Gastrocnemius medialis (tissue), 4 donors: ENCODE data around the gene GPC6. TPM values are rescaled to one million over a fixed set of nuclear protein-coding genes. Genes with fewer than 3 reads are reported as not detected.

Experiments used
- ATAC-seq, 2 donors: fragments of 150-250 bp; one replicate each; pipeline ENCODE4 v1.9.1; 2016
- DNase-seq, 2 donors: peaks; one replicate each; pipeline ENCODE4 v3.0.0-alpha.2; 2019
- H3K27ac ChIP-seq, 4 donors: fragments of 200-600 bp; sonication (generic); 1 replicate in 1 of 4; 2 replicates in 3 of 4; pipeline ENCODE4 v1.5.1; 2016 to 2018; ENCODE audit warnings: mild to moderate bottlenecking in 2 of 4, moderate library complexity in 1 of 4
- H3K27me3 ChIP-seq, 3 donors: fragments of 200-600 bp; sonication (generic) in 2 of 3; 1 replicate in 1 of 3; 2 replicates in 2 of 3; pipeline versions ENCODE4 v1.5.1 to v1.6.0; 2016 to 2019; ENCODE audit warnings: mild to moderate bottlenecking in 1 of 3, moderate library complexity in 1 of 3
- H3K36me3 ChIP-seq, 2 donors: fragments of 200-600 bp; sonication (generic) in 1 of 2; one replicate each; pipeline ENCODE4 v1.5.1; 2017 to 2018
- H3K4me1 ChIP-seq, 2 donors: fragments of 200-600 bp; sonication (generic) in 1 of 2; one replicate each; pipeline ENCODE4 v1.5.1; 2016 to 2017; ENCODE audit warnings: mild to moderate bottlenecking in 2 of 2
- H3K4me3 ChIP-seq, 4 donors: fragments of 200-600 bp; sonication (generic) in 3 of 4; 1 replicate in 1 of 4; 2 replicates in 3 of 4; pipeline ENCODE4 v1.5.1; 2016 to 2019; ENCODE audit warnings: mild to moderate bottlenecking in 2 of 4
- H3K9me3 ChIP-seq, 3 donors: fragments of 200-600 bp; sonication (generic) in 2 of 3; 1 replicate in 1 of 3; 2 replicates in 2 of 3; pipeline ENCODE4 v1.5.1; 2016 to 2019
- CTCF ChIP-seq, 5 experiments: fragments of 450-650 bp in 3 of 5; fragments of 200-600 bp in 2 of 5; sonication (generic) in 2 of 5; IDR thresholded peaks in 4 of 5; conservative IDR thresholded peaks in 1 of 5; 1 replicate in 4 of 5; 2 replicates in 1 of 5; pipeline ENCODE4 v1.5.1; 2016 to 2019; ENCODE audit warnings: antibody characterized with exemption in 5 of 5, mild to moderate bottlenecking in 3 of 5, moderate library complexity in 3 of 5
- POLR2A ChIP-seq, 2 donors: fragments of 450-650 bp; IDR thresholded peaks; one replicate each; pipeline ENCODE4 v1.6.1; 2017; ENCODE audit warnings: antibody characterized with exemption in 2 of 2, mild to moderate bottlenecking in 2 of 2, moderate library complexity in 2 of 2
- in situ Hi-C, 4 donors: fragments of 200-750 bp; cut with MboI; loops; one replicate each; pipeline versions ENCODE4 v1.15.0 to v1.8.0; 2017; ENCODE audit warnings: low sequenced_read_pairs in 4 of 4
- intact Hi-C: fragments of 100-400 bp; cut with DNase I; formaldehyde crosslinking; loops from one replicate; pipeline ENCODE4 v1.15.1; 2023; ENCODE audit warnings: low total_unique reads
- total RNA-seq, 4 donors: library from RNA; depleted of rRNA; stranded (reverse); fragments of >200 nt; gene quantifications; one replicate each; pipeline versions ENCODE4 v1.1.0 to v1.2.3, GENCODE V29; 2016

Gene GPC6
- total RNA-seq, 4 donors from 2014 or later, result 0.47 to 0.88 (median 0.59) TPM

GRCh38 chr13:94251831-94252608 is 1025.4 kb downstream of the GPC6 start:
- no peaks in the 10 kb centered on the region for H3K9me3 ChIP-seq
- H3K27me3 ChIP-seq, result no peaks in the 10 kb centered on the region
- peak in 1 of 2 donors; percentile 33 for ATAC-seq
- peak in 1 of 2 donors; percentile 2 for DNase-seq
- in situ Hi-C loops, result no loop called here
- H3K36me3 ChIP-seq, result no peaks in the 10 kb centered on the region
- no peaks in the 10 kb centered on the region for H3K4me1 ChIP-seq
- intact Hi-C loops, result no loop called here
- H3K27ac ChIP-seq, result no peak overlapping the region
- TF ChIP-seq POLR2A (IDR thresholded peaks at IDR 0.05) (no peak), CTCF (IDR thresholded peaks at IDR 0.05 in 4 of 5, conservative IDR thresholded peaks at IDR 0.05 in 1 of 5) (no peak)
- no peak overlapping the region for H3K4me3 ChIP-seq

DNA sequence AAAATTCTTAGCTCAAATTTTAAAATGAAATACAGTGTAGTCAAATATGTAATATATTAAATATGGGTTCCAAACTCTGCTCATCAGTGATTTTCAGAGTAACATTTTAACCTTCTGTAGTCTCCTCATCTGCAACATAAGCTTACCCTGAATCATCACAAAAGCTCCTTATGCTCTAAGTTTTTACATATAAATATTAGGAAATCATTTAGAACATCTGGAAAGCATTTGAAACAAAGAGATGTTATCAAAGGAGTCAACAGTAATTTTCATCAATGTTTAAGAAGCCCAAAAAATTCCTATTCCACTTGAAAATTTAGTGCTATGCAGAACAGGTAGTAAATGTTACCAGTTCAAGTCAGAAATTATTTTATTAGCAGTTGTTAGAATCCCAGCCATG is 1028.1 kb downstream of the GPC6 start:
- DNase-seq (no peak), ATAC-seq (no peak)
- Histone ChIP-seq H3K27ac (no peak overlapping the region), H3K27me3 (no peaks in the 10 kb centered on the region), H3K4me1 (no peaks in the 10 kb centered on the region), H3K9me3 (no peaks in the 10 kb centered on the region), H3K36me3 (no peaks in the 10 kb centered on the region), H3K4me3 (no peak overlapping the region)
- TF ChIP-seq POLR2A (IDR thresholded peaks at IDR 0.05) (no peak), CTCF (IDR thresholded peaks at IDR 0.05 in 4 of 5, conservative IDR thresholded peaks at IDR 0.05 in 1 of 5) (no peak)
- in situ Hi-C loops, result no loop called here
- intact Hi-C loops, result no loop called here

GRCh38 chr13:94256721-94257120 is 1030.1 kb downstream of the GPC6 start:
- Histone ChIP-seq H3K27me3 (no peaks in the 10 kb centered on the region), H3K4me3 (no peak overlapping the region), H3K9me3 (no peaks in the 10 kb centered on the region), H3K36me3 (no peaks in the 10 kb centered on the region), H3K27ac (no peak overlapping the region), H3K4me1 (no peaks in the 10 kb centered on the region)
- intact Hi-C loops, result no loop called here
- in situ Hi-C loops, result no loop called here
- DNase-seq (no peak), ATAC-seq (no peak)
- TF ChIP-seq POLR2A (IDR thresholded peaks at IDR 0.05), result no peak
- TF ChIP-seq CTCF (IDR thresholded peaks at IDR 0.05 in 4 of 5, conservative IDR thresholded peaks at IDR 0.05 in 1 of 5), result no peak

DNA sequence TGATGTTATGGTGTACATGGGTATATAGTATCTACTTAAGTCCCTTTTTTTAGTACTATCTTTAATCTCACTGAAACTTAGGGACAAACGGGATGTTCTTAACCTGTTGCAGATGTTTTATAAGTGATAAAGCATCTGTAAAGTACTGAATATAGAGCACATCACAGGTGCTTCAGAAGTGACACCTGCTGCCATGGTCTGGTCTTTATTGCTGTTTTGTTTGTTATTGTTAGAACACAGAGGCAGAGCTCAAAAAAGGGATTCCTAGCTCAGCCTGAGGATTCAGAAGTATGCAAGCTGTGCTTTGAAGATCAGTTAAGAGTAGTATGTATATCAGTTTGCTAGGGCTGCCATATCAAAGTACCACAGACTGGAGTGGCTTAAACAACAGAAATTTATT is 1033.4 kb downstream of the GPC6 start:
- ATAC-seq (no peak), DNase-seq (no peak)
- no peaks in the 10 kb centered on the region for H3K4me1 ChIP-seq
- H3K27me3 ChIP-seq, result no peaks in the 10 kb centered on the region
- intact Hi-C loops, result no loop called here
- no peaks in the 10 kb centered on the region for H3K9me3 ChIP-seq
- no peaks in the 10 kb centered on the region for H3K36me3 ChIP-seq
- TF ChIP-seq POLR2A (IDR thresholded peaks at IDR 0.05), result no peak
- no peak for TF ChIP-seq CTCF (IDR thresholded peaks at IDR 0.05 in 4 of 5, conservative IDR thresholded peaks at IDR 0.05 in 1 of 5)
- in situ Hi-C loops, result no loop called here
- no peak overlapping the region for H3K4me3 ChIP-seq
- no peak overlapping the region for H3K27ac ChIP-seq

GRCh38 chr13:94261163-94261562 is 1034.6 kb downstream of the GPC6 start:
- TF ChIP-seq POLR2A (IDR thresholded peaks at IDR 0.05), result no peak
- no peak for TF ChIP-seq CTCF (IDR thresholded peaks at IDR 0.05 in 4 of 5, conservative IDR thresholded peaks at IDR 0.05 in 1 of 5)
- ATAC-seq (no peak), DNase-seq (no peak)
- no peak overlapping the region for H3K27ac ChIP-seq
- no peaks in the 10 kb centered on the region for H3K36me3 ChIP-seq
- intact Hi-C loops (no loop called here), in situ Hi-C loops (no loop called here)
- H3K4me1 ChIP-seq, result no peaks in the 10 kb centered on the region
- no peak overlapping the region for H3K4me3 ChIP-seq
- H3K27me3 ChIP-seq, result no peaks in the 10 kb centered on the region
- H3K9me3 ChIP-seq, result no peaks in the 10 kb centered on the region
